Measurements from ENCODE around the gene C19orf47.

GRCh38 chr19:40393894-40394815, 46.0 kb upstream of the C19orf47 start:
- TF ChIP-seq, protein P1, sequence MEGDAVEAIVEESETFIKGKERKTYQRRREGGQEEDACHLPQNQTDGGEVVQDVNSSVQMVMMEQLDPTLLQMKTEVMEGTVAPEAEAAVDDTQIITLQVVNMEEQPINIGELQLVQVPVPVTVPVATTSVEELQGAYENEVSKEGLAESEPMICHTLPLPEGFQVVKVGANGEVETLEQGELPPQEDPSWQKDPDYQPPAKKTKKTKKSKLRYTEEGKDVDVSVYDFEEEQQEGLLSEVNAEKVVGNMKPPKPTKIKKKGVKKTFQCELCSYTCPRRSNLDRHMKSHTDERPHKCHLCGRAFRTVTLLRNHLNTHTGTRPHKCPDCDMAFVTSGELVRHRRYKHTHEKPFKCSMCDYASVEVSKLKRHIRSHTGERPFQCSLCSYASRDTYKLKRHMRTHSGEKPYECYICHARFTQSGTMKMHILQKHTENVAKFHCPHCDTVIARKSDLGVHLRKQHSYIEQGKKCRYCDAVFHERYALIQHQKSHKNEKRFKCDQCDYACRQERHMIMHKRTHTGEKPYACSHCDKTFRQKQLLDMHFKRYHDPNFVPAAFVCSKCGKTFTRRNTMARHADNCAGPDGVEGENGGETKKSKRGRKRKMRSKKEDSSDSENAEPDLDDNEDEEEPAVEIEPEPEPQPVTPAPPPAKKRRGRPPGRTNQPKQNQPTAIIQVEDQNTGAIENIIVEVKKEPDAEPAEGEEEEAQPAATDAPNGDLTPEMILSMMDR (conservative IDR thresholded peaks at IDR 0.05; ENCODE audit: low read length), result no peak
- no peak for TF ChIP-seq EZH2phosphoT487 (IDR thresholded peaks at IDR 0.05; ENCODE audit: borderline replicate concordance)

Measured in Loucy (cell line).